HG03575 (cell line): ENCODE results near the gene PNMT.
"Not testable (repeated sequence)": the region's sequence is repeated elsewhere in the genome, so short reads cannot be mapped to it uniquely, and the experiment has no call there.

Experiments
- ATAC-seq: cut with Tn5 transposase; IDR thresholded peaks from one replicate; pipeline ENCODE4 v1.9.1; 2021; ENCODE audit not compliant: unreplicated experiment, insufficient number of reproducible peaks, low FRiP score; ENCODE audit errors: extremely low read depth

Gene PNMT

DNA sequence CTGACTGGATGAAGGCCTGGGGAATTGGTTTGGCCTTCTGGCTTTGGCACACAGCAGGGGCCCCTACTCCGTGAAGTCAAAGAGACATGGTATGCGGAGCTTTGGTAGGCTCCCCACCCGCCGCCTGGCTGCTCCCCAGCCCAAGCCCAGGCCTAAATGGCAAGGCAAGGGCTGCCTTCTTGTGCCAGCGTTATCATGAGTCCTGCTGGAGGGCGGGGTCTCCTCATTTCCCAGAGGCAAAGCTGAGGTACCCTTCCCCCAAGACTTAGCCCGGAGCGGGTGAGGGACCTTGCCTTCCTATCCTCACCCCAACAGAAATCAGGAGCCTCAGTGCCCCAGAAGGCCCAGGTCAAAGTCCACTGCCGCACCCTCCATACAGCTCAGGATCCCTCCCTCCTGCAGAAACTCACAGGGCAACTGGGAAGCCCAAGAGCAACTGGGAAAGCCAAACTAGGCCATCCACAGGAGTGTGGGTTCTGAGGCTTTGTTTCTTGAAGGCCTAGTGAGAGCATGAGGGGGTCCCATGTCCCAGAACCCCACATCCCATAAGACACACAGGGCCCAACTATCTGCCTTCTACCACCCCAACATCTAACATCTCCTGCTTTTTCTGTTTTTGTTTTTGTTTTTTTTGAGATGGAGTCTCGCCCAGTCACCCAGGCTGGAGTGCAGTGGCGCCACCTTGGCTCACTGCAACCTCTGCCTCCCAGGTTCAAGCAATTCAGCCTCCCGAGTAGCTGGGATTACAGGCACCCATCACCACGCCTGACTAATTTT, 10.3 kb downstream of the PNMT start:
- no peak for ATAC-seq

- ATAC-seq = no peak
Measured at GRCh38 chr17:39679521-39680192, 11.4 kb downstream of the PNMT start.

DNA sequence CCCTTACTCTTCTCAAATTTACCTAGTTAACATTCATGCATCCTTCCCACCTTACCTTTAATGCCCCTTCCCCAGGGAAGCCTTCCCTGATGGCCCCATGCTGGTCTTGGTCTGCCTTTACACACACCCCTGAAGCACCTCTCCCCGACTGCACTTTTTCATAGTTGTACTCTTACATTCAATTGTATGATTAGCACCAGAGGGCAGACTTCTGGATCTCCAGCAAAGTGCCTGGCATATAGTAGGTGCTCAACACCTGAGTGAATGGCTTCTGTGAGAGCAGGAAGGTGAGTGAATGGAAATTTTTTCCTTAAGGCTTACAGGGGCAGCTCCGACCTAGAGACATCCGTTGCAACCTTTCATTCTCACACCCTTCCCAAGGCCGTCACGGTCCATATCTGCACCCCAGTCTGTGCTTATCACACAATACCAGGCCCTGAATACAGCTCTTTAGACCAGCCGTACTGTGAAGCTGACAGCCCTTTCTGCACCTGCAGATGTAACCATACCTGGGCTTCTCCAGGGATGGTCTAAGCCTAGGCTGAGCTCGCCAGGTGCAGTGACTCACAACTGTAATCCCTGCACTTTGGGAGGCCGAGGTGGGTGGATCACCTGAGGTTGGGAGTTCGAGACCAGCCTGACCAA, 15.2 kb downstream of the PNMT start:
- no peak for ATAC-seq

GRCh38 chr17:39684369-39685192, 16.3 kb downstream of the PNMT start:
- ATAC-seq = no peak

DNA sequence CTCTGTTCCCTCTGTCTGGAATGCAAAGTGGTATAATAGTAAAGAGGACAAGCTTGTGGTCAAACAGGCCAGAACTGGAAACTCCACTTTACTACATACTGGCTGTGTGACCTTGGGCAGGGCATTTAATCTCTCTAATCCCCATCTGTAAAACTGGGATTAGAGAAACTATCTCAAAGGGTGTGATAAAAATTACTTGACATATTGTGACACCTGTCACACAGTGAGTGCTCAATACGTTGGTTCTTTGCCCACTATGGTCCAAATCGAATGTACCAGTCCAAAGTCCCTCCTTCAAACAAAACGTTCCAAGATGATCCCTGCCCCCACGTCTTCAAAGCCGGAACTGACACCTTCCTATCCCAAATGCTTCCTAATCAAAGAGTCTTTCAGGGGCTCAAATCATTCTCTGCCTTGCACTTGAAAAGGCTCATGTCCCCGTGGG, 18.9 kb downstream of the PNMT start:
- no peak for ATAC-seq

- peak; percentile 47 for ATAC-seq
Measured at GRCh38 chr17:39687546-39688474, 19.6 kb downstream of the PNMT start, which contains the start of gene PGAP3. PGAP3 (minus strand) TSS chr17:39688057; CDS start chr17:39688014, 43 bp downstream.

- ATAC-seq = no peak
Measured at GRCh38 chr17:39688475-39688835, 20.2 kb downstream of the PNMT start.

DNA sequence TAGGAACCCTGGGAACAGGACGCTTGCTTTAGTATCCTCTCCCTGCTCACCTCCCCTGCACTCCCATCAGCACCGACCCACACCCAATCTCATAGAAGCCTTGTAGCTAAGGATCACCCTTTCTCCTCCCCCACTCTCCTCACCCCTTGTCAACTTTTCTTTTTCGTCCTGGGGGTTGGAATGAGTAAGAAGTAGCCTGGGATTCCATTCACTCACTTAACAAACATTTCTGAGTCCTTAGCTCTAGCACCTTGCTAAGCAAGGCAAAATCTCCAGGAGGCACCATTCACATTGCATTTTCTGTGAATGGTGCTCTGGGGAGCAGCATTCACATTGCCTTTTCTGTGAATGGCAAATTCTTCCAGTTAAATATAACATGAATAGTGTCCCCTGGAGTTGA, 20.7 kb downstream of the PNMT start:
- no peak for ATAC-seq

DNA sequence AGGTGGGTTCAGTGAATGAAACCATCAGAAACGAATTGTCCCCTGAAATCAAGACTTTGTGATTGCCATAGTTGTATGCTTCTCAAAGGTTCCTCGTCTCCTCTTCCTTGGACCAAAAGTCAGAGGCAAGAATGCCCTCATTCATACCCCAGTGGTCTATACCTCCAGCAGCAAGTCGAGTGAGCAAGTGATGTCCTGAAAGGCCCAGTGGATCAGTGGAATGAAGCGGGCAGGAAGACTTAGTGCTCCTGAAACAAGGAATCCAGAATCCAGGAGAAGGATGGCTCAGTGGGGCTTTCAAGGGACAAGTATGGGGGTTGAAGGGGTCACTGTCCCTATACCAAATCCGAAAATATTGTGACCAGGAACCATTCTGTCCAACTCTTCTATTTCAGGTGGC, 26.3 kb downstream of the PNMT start:
- no peak for ATAC-seq

DNA sequence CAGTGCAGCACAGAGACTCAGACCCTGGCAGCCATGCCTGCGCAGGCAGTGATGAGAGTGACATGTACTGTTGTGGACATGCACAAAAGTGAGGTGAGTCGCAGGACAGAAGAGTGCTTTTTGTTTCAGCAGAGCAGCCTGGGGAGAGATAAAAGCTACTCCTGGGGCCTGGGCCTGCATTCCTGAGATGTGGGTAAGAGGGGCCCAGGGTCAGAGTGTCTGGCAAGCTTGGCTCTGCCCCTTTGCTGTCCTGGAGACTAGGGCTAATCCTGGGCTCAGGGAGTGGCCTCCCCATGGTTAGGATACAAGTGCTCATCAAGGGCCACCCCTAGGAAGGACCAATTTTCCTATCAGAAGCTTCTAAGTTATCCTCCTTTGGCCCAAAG, 26.8 kb downstream of the PNMT start:
- no peak for ATAC-seq

GRCh38 chr17:39696731-39697130, 28.5 kb downstream of the PNMT start:
- no peak for ATAC-seq

DNA sequence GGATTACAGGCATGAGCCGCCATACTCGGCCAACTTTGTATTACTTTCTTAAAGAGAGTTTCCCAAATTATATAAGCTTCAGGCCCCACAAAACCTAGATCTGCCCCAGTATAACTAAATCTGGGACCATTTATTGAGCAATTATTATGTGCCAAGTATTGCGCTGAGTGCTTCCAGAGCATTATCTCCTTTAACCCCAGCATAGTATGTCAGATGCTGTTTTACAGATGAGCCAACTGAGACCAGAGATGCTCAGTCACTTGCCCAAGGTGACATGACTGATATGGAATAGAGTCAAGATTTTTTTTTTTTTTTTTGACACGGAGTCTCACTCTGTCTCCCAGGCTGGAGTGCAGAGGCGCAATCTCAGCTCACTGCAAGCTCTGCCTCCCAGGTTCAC, 29.7 kb downstream of the PNMT start:
- ATAC-seq = no peak

DNA sequence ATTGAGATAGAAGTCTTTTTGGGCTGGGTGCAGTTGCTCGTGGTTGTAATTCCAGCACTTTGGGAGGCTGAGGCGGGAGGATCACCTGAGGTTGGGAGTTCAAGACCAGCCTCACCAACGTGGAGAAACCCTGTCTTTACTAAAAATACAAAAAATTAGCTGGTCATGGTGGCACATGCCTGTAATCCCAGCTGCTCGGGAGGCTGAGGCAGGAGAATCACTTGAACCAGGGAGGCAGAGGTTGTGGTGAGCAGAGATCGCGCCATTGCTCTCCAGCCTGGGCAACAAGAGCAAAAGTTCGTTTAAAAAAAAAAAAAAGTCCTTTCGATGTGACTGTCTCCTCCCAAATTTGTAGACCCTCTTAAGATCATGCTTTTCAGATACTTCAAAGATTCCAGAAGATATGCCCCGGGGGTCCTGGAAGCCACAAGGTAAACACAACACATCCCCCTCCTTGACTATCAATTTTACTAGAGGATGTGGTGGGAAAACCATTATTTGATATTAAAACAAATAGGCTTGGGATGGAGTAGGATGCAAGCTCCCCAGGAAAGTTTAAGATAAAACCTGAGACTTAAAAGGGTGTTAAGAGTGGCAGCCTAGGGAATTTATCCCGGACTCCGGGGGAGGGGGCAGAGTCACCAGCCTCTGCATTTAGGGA, 31.0 kb downstream of the PNMT start:
- ATAC-seq = not testable (repeated sequence)

- ATAC-seq = no peak
Measured at GRCh38 chr17:39699818-39700147, 31.5 kb downstream of the PNMT start, which contains the start of gene ERBB2. ERBB2 (plus strand) TSS chr17:39700064; CDS start chr17:39700239, 175 bp downstream.

GRCh38 chr17:39700148-39700987, 32.1 kb downstream of the PNMT start:
- no peak for ATAC-seq

- no peak for ATAC-seq
Measured at GRCh38 chr17:39701012-39701783, 32.9 kb downstream of the PNMT start.
